K562 (cell line): Measurements from ENCODE around the gene PRCC. TPM values are rescaled to one million over a fixed set of nuclear protein-coding genes. Genes with fewer than 3 reads are reported as not detected.

Source experiments
- ATF3 ChIP-seq, 2 experiments: fragments of 450-650 bp in 1 of 2; sonication (generic) in 1 of 2; formaldehyde crosslinking in 1 of 2; IDR thresholded peaks in 1 of 2; conservative IDR thresholded peaks in 1 of 2; 2 replicates each; pipeline versions ENCODE4 v1.6.1 to v1.8.1; 2016 to 2023; ENCODE audit warnings: mild to moderate bottlenecking in 2 of 2, moderate library complexity in 2 of 2, inconsistent platforms in 1 of 2, missing genetic modification reagents in 1 of 2
- BRD4 ChIP-seq: fragments of 200-600 bp; sonication (generic); IDR thresholded peaks from 2 replicates; pipeline ENCODE4 v1.6.1; 2017; ENCODE audit warnings: inconsistent platforms
- MGA ChIP-seq: fragments of 450-650 bp; IDR thresholded peaks from 2 replicates; pipeline ENCODE4 v1.6.1; 2016; ENCODE audit warnings: mild to moderate bottlenecking, moderate library complexity
- NELFE ChIP-seq: IDR thresholded peaks from 2 replicates; pipeline ENCODE4 v1.6.1; 2011; ENCODE audit warnings: mild to moderate bottlenecking; ENCODE audit not compliant: insufficient read depth, insufficient read length
- SAFB ChIP-seq: fragments of 200-400 bp; formaldehyde crosslinking; IDR thresholded peaks from 2 replicates; pipeline ENCODE4 v1.6.1; 2017; ENCODE audit warnings: low read depth, low read length, borderline replicate concordance
- SLC30A9 ChIP-seq: fragments of 250-450 bp; sonication (Bioruptor Pico); IDR thresholded peaks from 2 replicates; pipeline ENCODE4 v1.8.0; 2022; ENCODE audit warnings: mild to moderate bottlenecking, moderate library complexity
- THAP7 ChIP-seq: fragments of 250-450 bp; sonication (Bioruptor Pico); IDR thresholded peaks from 2 replicates; pipeline ENCODE4 v1.5.0; 2021
- ZBTB34 ChIP-seq: fragments of 250-450 bp; sonication (Bioruptor Pico); IDR thresholded peaks from 2 replicates; pipeline ENCODE4 v1.8.0; 2021; ENCODE audit warnings: mild to moderate bottlenecking, moderate library complexity
- ZNF23 ChIP-seq: fragments of 250-450 bp; sonication (Bioruptor Pico); IDR thresholded peaks from 2 replicates; pipeline ENCODE4 v1.4.0; 2020; ENCODE audit warnings: mild to moderate bottlenecking
- ZNF830 ChIP-seq: fragments of 250-450 bp; sonication (Bioruptor Pico); IDR thresholded peaks from 2 replicates; pipeline ENCODE4 v1.5.0; 2021; ENCODE audit warnings: mild to moderate bottlenecking
- polyA plus RNA-seq, 8 experiments: library from polyadenylated mRNA; depleted of rRNA in 4 of 8; stranded (reverse) in 5 of 8; unstranded in 3 of 8; fragments of >200 nt; fragmentation: Nextera tagmentation in 2 of 8; fragmentation: Illumina TruSeq in 1 of 8; extraction: Ambion mirVana in 2 of 8; extraction: Trizol in 1 of 8; gene quantifications; 2 replicates each; pipeline versions ENCODE4 v1.2.1 to v1.2.3, GENCODE V29; 2011 to 2014; ENCODE audit warnings: inconsistent platforms in 1 of 8, missing spikeins in 1 of 8
- total RNA-seq, 7 experiments: library from RNA; depleted of rRNA in 6 of 7; stranded (reverse); fragments of >200 nt in 6 of 7; fragmentation: Illumina TruSeq in 2 of 7; extraction: Trizol in 2 of 7; gene quantifications; 2 replicates each; pipeline versions ENCODE4 v1.2.1 to v1.2.3, GENCODE V29; 2011 to 2021; ENCODE audit warnings: low replicate concordance in 1 of 7

PRCC gene
- total and polyA plus RNA-seq, 9 of the 15 experiments (the other 6 are each of a cell fraction or from before 2014, with no cell fraction given) = 23.9 to 201 (median 41.1) TPM

- TF ChIP-seq NELFE = no peak
- TF ChIP-seq ATF3 (IDR thresholded peaks at IDR 0.05) = peak; percentile 49; the same call in 1 of the 2 replicates
- peak; percentile 54; the same call in 1 of the 2 replicates for TF ChIP-seq ATF3 (CRISPR knock-in tag; conservative IDR thresholded peaks at IDR 0.05)
- no peak for TF ChIP-seq ZBTB34
- no peak for TF ChIP-seq SAFB
- TF ChIP-seq BRD4 = peak; percentile 99
- no peak for TF ChIP-seq ZNF23
- no peak for TF ChIP-seq ZNF830 (CRISPR knock-in tag)
- TF ChIP-seq MGA = no peak
- TF ChIP-seq THAP7 (CRISPR knock-in tag) = peak; percentile 97
- no peak for TF ChIP-seq SLC30A9 (CRISPR knock-in tag)
Measured at GRCh38 chr1:156767101-156767878, at the start of gene PRCC (continued).
